NK-92 treated with Interleukin-12 subunit alpha and Interleukin-12 subunit beta, amount 100 ng/mL, for 24 hours (cell line): ENCODE results near the gene SLC35B4.
"Not testable (repeated sequence)": the region's sequence is repeated elsewhere in the genome, so short reads cannot be mapped to it uniquely, and the experiment has no call there.

Experiments used
- DNase-seq: peaks from one replicate; lab custom pipeline; 2025; lab: John Stamatoyannopoulos, UW

SLC35B4 gene

GRCh38 chr7:134331393-134331792 lies 14.7 kb upstream of the SLC35B4 start:
- DNase-seq = no peak

DNA sequence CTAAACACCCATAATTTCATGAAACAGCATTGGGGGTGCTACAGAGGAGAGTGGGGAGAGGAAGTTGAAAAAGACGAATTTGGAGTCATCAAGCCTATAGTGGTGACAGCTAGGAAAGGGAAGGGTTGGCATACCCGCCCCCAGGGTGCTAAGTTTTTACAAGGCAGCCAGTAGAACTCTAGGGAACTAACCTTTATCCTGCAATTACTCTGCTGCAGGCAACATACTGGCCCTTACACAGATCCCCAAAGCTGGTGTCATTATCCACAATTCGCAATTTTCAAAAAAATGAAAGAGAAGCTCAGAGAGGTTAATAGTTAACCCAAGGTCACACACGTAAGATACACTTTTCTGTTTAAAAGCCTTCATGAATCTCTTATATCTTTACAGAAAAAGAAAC lies 14.2 kb upstream of the SLC35B4 start:
- no peak for DNase-seq

DNA sequence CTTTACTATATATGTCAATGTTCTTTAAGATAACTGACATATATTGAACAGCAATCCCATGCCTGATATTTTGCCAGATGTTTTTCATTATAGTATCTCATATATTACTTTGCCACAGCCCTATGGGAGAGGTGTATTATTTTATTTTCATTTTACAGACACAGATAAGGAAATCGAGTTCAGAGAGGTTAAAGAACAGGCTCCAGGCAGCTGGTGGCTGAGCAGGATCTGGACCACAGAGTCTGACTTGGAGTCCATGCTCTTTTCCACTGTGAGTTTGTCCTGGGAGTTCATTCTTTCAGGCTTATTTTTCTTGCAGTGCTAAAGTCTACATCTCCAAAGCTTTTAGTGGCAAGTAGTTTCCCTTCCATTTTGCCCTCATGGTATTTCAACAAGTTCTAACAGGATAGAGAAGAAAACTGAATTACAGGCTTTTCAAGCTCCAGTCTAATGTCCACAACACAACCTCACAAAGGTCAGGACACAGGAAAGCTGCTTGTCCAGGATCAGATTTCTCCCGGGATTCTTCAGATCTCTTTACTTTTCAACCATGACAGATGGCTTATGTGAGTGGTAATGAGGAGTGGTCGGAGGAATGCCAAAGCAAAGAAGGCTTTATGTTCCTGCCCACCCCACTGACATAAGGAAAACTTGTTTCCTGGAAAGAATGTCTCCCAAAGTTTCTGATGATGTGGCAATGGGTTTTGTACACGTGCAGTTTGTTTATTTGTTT lies 13.1 kb upstream of the SLC35B4 start:
- no peak for DNase-seq

DNA sequence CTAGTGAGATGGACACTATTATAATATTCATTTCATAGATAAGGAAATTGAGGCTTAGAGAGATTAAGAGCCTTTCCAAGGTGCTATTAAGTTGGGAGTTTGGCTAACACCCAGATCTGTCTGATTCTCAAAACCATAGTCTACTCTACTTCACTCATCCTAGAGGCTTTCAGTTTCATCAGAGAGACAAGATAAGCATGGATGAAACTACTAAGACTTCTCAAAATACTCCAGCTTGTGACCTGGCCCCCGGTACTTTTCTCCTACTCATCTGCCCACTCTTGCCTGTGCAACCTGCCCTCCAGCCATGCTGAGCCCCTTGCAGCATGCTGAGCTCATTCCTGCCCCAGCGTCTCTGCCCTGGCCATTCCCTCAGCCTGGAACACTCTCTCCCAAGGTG lies 12.2 kb upstream of the SLC35B4 start:
- no peak for DNase-seq

GRCh38 chr7:134327896-134328295 lies 11.2 kb upstream of the SLC35B4 start:
- peak; percentile 50 for DNase-seq

- no peak for DNase-seq
These were observed 7.4 kb upstream of the SLC35B4 start for GRCh38 chr7:134324107-134324506.

GRCh38 chr7:134320201-134320600 lies 3.5 kb upstream of the SLC35B4 start:
- no peak for DNase-seq

DNA sequence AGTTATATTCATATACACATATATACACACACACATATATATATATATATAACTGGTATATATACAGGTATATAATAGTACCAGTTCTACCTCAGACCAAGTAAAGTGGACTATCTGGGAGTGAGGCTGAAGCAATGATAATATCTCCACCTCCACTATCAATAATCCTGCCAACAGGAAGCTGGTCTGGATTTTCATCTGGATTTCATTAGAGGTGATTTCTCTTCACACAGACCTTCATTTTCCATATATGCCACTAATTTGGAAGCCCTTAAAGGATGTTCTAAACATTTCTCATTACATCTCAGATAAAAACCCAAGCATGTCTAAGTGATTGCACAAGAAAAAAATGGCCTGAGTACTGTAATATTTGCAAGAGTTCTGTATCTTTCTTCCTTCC lies 1.7 kb upstream of the SLC35B4 start:
- DNase-seq = no peak

GRCh38 chr7:134317434-134317833 lies 704 bp upstream of the SLC35B4 start:
- DNase-seq = no peak

DNA sequence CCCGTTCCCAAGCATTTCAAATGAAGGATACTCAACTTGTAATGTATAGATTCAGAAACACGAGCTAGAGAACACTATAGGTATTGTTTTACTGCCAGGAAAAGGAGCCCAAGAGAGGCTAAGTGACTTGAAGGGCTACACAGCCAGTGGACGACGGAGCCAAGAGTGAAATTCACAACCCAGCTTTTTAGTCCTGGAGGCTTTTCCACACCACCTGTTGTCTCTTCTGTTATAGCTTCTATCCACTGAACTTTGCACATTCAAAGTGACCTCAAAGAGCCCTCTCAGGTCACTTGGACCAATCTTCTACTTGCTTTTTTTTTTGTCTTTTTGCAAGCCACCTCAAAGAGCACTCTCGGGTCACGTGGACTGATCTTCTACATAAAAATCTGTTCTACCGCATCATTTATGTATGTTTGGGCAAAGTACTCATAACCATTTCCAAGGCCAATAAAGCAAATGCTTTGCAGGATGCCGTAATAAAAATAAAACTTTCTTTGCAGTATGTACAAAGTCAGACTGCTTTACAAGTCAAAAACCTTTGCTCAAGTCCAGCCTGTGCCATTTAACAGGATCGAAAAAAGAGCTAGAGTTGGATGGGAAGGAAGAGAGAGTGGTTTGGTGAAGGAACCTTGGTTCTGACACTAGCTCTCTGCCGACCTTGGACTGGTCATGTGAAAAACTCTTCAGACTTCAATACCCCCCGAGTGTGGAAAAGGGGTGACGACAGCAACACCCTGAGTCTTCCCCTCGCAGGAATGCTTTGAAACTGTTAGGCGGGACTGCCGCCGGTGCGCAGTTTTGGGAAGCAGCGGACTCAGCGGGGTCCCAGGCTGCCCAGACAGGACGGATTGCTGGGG lies 821 bp downstream of the SLC35B4 start:
- no peak for DNase-seq

DNA sequence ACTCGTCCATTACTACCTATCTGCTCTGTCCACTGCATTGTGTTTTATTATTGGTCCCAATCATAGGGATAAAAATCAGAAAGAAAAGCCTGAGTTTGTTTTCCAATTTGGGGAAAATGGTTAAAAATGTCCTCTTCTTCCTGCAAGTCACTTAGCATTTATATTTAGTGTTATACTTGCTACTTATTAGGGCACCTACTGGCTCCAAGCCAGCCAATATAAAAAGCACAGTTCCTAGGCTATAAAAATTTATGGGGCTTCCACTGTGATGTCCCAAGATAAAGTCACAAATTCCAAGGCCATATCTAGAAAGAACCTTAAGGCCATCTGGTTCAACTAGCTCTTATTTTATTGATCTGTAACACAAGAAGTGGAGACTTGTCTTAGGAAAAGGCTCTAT lies 3.2 kb downstream of the SLC35B4 start:
- no peak for DNase-seq

- no peak for DNase-seq
These were observed 4.0 kb downstream of the SLC35B4 start for GRCh38 chr7:134312717-134313116.

DNA sequence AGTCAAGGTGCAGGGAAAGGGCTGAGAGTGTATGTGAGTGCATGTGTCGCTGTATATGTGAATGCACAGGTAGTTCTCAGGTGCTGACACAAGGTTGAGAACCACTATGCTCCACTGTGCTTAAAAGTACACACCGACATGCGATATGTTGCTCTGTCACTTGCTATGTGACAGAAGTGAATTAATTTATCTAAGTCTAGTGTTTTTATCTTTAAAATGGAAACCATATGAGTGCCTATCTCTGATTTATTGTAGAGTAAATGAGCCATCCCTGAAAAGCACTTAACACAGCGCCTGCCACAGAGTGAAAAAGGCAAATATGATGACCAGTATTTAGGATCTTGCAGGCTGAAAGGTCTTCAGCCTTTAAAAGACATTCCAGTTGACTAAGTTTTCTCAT lies 4.9 kb downstream of the SLC35B4 start:
- no peak for DNase-seq

DNA sequence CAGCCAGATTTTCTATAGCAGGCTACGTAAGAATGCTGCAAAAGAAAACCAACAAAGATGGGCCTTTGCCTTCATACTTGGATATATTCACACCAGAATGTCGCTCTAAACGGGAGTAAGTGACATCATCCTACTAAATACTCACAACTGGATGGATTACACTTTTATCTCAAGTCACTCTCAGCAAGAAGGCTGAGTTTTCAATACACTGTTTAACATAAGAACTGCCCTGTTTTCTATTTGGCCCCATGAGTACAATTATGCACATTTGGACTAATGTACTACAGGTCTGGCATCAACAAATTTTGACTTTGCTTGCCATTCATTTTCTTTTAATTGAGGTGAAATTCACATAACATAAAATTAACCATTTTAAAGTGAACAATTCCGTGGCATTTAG lies 8.2 kb downstream of the SLC35B4 start:
- DNase-seq = no peak

GRCh38 chr7:134307320-134307719 lies 9.4 kb downstream of the SLC35B4 start:
- no peak for DNase-seq

- no peak for DNase-seq
These were observed 14.6 kb downstream of the SLC35B4 start for GRCh38 chr7:134302120-134302519.

- DNase-seq = no peak
These were observed 15.1 kb downstream of the SLC35B4 start for GRCh38 chr7:134301592-134301991.

DNA sequence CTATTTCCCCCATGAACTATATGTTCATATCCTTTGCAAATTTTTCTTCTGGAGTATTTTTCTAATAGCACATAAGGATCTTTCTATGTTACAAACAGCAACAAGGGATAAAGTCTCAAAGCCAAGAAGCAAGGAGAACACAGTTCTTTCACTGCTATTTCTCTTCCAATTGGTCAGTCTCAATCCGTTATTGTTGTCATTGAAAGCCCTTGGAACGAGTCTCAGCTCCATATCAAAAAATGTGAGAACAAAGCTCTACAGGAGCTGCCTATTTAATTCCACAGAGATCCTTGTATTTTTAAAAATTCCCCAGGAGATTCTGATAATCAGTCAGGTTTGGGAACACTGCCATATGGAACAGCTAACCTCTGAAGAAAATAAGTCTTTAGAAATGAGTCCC lies 15.7 kb downstream of the SLC35B4 start:
- no peak for DNase-seq

DNA sequence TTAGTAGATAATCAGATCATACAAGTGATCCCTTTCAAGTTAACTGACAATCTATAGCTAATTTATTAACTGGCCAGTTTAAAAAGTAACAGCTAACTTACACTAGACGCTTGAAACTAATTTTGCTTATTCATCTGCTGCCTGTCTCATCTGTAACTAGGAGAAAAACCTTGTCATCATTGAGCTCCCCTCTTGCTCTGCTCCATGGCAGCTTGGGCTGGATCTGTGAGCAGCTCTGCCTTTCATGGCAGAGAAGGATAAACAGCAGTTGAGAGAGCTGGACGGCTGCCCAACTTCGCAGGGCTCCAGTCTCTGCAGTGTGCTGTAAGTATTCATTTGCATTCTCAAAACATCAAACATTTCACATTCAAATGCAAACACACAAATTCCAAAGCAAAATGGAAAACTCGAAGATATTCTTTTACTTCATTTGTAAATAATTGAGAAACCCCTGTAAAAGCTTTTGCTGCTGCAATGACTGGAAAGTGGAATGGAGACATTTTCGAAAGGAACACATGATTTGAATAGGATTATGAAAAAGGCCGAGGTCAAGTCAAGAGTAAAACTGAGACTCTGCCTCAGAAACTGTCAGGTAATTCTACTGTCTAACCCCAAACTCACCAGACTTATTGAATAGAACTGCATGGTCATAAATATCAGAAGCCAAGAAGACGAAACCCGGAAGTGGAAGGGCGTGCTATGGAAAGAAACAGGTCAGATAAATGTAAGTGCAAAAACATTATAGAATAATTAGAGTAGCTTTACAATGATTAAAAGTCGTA lies 17.6 kb downstream of the SLC35B4 start:
- DNase-seq = no peak

DNA sequence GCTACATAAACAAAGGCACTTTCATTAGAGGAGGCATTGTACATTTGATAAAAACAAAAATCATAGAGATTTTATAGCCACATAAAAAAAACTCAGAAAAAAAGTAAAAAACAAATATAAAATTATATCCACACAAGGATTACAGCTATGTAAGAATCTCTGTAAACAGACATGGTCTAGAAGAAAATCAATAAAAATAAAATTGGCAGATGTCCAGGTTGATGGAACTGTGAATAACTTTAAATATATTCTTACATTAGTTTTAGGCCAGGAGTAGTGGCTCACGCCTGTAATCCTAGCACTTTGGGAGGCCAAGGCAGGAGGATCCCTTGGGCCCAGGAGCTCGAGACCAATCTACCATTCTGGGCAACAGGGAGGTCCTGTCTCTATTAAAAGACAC lies 19.2 kb downstream of the SLC35B4 start:
- DNase-seq = no peak

DNA sequence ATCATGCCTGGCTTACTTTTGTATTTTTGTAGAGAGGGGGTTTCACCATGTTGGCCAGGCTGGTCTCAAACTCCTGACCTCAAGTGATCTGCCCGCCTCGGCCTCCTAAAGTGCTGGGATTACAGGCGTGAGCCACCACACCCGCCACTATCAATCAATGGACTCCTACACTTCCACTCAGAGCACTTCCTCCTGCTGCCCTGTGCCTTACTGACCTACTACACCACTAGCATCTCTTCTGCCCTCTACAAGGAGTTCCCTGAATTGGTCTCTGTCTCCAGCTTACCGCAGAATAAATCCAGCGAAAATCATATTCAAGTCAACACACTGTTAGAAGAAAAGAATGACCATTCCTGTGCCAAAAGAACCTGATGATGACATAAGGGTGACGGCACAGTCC lies 20.7 kb downstream of the SLC35B4 start:
- not testable (repeated sequence) for DNase-seq

DNA sequence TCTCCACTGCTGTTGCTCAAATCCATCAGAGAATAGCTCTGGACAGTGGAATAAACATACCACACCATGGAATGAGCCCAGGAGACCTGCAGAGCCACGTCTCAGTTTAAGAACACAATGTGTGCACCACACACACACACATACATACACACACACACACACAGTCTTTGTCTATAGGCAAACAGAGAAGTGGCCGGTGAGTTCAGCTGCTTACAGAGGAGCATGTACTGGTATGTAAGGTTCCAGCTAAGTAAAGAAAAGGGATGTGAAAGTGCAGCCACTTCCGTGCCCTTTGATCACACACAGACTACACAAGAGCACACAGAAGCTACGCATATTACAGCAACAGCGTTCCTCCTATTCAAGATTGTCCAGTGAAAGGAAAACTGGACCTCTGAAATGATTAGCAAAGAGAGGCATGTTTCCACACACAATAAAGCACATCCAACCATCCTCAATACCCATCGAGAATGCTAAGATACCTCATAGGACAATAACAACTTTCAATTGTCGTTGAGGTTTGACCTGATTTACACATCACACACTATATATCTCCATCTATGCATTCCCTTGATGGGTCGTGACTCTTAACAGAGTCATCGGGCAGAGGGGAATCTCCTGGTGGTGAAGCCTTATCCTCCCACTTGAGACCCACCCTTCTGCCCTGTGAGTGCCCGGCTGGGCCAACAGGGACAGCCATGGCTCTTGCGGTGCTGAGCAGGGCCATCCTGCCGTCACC lies 23.6 kb downstream of the SLC35B4 start:
- no peak for DNase-seq
